Heart left ventricle (tissue), 13 donors: ENCODE results near the gene SND1.

ENCODE experiments used
- CTCF ChIP-seq, 12 donors: fragments of 200-600 bp; sonication (generic) in 4 of 12; IDR thresholded peaks; one replicate each; pipeline versions ENCODE4 v1.5.0 to v1.8.0; 2018 to 2022; ENCODE audit warnings: antibody characterized with exemption in 12 of 12, mild to moderate bottlenecking in 5 of 12
- POLR2A ChIP-seq, 2 donors: fragments of 450-650 bp; IDR thresholded peaks; one replicate each; pipeline ENCODE4 v1.6.1; 2017; ENCODE audit warnings: antibody characterized with exemption in 2 of 2, mild to moderate bottlenecking in 2 of 2, moderate library complexity in 2 of 2
- donor health status: ischemic (EF 13 %, LVEDD 7.1; RV severe dilation, severe dysfunction).
- donor health status: DM: no; HTN: yes; CAD: no.
- donor health status: DM: no; HTN: no; CAD: no.
- donor health status: ischemic (EF 25% LVEDD 6.9; RV normal size, moderate dysfunction).
- donor health status: ischemic (EF 25% LVEDD 5.7; RV mildly dilated, moderate dysfunction).
- donor health status: ischemic (EF 35%, LVEDD 5.7; RV mildly dilated, moderate dysfunction).
- donor health status: nonischemic (EF 11% LVEDD 7.7; RV severe dilation, severe dysfunction).
- donor health status: DM: yes; HTN: yes; CAD: no.
- donor health status: PGD.
- donor health status: ischemic (EF 29% LVEDD 5.4; RV normal size, mild dysfunction).
- donor health status: nonischemic (EF 23%, LVEDD 6.1; RV moderate dilation, normal function).

GRCh38 chr7:128057909-128058308 is 405.9 kb downstream of the SND1 start:
- TF ChIP-seq CTCF (IDR thresholded peaks at IDR 0.05) (no peak), POLR2A (IDR thresholded peaks at IDR 0.05) (no peak)
